Nephron (organoid): Measurements from ENCODE around the gene MCL1.
"Not testable (repeated sequence)": the region's sequence is repeated elsewhere in the genome, so short reads cannot be mapped to it uniquely, and the experiment has no call there.

Experiments used
- H3K27ac Mint-ChIP-seq, 3 experiments: 2 replicates each; pipeline ENCODE4 v1.8.0; 2020; ENCODE audit warnings: mixed read lengths in 3 of 3, mild to moderate bottlenecking in 2 of 3, moderate library complexity in 1 of 3
- H3K27me3 Mint-ChIP-seq: 2 replicates; pipeline ENCODE4 v1.8.0; 2021; ENCODE audit warnings: low read depth, mild to moderate bottlenecking, moderate library complexity, mixed read lengths
- H3K36me3 Mint-ChIP-seq: 2 replicates; pipeline ENCODE4 v1.8.0; 2020; ENCODE audit warnings: low read depth, mixed read lengths
- H3K4me1 Mint-ChIP-seq: 2 replicates; pipeline ENCODE4 v1.8.0; 2020; ENCODE audit warnings: mixed read lengths
- H3K4me3 Mint-ChIP-seq, 3 experiments: 2 replicates each; pipeline ENCODE4 v1.8.0; 2020; ENCODE audit warnings: mild to moderate bottlenecking in 3 of 3, mixed read lengths in 3 of 3, moderate library complexity in 2 of 3
- H3K9me3 Mint-ChIP-seq: 2 replicates; pipeline ENCODE4 v1.8.0; 2020; ENCODE audit warnings: mixed read lengths
- TF ChIP-seq, protein P1 (sequence below), 3 experiments: fragments of 200-600 bp; sonication (generic); IDR thresholded peaks; one replicate each; pipeline ENCODE4 v1.5.0; 2021; ENCODE audit warnings: antibody characterized with exemption in 3 of 3; ENCODE audit not compliant: unreplicated experiment in 3 of 3

MCL1 gene

GRCh38 chr1:150572918-150573647 is 6.3 kb downstream of the MCL1 start:
- Mint-ChIP-seq H3K9me3 (no peaks in the 10 kb centered on the region), H3K4me1 (peaks cover 58% of the 10 kb centered on the region), H3K27ac (no peak overlapping the region), H3K27me3 (no peaks in the 10 kb centered on the region), H3K36me3 (peaks cover 71% of the 10 kb centered on the region), H3K4me3 (no peak overlapping the region)
- TF ChIP-seq, protein P1, sequence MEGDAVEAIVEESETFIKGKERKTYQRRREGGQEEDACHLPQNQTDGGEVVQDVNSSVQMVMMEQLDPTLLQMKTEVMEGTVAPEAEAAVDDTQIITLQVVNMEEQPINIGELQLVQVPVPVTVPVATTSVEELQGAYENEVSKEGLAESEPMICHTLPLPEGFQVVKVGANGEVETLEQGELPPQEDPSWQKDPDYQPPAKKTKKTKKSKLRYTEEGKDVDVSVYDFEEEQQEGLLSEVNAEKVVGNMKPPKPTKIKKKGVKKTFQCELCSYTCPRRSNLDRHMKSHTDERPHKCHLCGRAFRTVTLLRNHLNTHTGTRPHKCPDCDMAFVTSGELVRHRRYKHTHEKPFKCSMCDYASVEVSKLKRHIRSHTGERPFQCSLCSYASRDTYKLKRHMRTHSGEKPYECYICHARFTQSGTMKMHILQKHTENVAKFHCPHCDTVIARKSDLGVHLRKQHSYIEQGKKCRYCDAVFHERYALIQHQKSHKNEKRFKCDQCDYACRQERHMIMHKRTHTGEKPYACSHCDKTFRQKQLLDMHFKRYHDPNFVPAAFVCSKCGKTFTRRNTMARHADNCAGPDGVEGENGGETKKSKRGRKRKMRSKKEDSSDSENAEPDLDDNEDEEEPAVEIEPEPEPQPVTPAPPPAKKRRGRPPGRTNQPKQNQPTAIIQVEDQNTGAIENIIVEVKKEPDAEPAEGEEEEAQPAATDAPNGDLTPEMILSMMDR (IDR thresholded peaks at IDR 0.05; ENCODE audit: unreplicated experiment in 3 of 3), result no peak

DNA sequence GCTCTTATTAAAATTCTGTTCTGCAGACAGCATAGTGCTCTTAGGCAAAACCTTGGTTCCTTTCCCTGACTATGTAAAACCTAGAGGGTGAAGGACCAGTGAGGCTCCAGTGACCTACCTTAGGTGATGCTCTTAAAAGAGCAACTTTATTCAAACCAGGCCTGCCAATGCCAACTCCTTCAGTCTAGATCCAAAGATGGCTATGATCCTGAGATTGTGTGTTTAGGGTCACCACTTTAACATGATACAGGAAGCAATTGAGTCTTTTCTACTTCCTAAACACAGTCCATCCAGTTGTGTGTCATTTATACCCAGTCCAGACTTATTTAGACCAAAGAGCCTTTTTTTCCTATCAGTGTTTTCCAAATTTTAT is 10.8 kb downstream of the MCL1 start:
- H3K4me3 Mint-ChIP-seq, result peak overlapping the region; percentile 57 to 74 (median 72)
- H3K9me3 Mint-ChIP-seq, result no peaks in the 10 kb centered on the region
- H3K27ac Mint-ChIP-seq, result peak overlapping the region; percentile 97 to 98 (median 98)
- H3K27me3 Mint-ChIP-seq, result no peaks in the 10 kb centered on the region
- TF ChIP-seq, protein P1 (IDR thresholded peaks at IDR 0.05; ENCODE audit: unreplicated experiment in 3 of 3), result no peak
- H3K4me1 Mint-ChIP-seq, result peaks cover 46% of the 10 kb centered on the region
- peaks cover 28% of the 10 kb centered on the region for H3K36me3 Mint-ChIP-seq

DNA sequence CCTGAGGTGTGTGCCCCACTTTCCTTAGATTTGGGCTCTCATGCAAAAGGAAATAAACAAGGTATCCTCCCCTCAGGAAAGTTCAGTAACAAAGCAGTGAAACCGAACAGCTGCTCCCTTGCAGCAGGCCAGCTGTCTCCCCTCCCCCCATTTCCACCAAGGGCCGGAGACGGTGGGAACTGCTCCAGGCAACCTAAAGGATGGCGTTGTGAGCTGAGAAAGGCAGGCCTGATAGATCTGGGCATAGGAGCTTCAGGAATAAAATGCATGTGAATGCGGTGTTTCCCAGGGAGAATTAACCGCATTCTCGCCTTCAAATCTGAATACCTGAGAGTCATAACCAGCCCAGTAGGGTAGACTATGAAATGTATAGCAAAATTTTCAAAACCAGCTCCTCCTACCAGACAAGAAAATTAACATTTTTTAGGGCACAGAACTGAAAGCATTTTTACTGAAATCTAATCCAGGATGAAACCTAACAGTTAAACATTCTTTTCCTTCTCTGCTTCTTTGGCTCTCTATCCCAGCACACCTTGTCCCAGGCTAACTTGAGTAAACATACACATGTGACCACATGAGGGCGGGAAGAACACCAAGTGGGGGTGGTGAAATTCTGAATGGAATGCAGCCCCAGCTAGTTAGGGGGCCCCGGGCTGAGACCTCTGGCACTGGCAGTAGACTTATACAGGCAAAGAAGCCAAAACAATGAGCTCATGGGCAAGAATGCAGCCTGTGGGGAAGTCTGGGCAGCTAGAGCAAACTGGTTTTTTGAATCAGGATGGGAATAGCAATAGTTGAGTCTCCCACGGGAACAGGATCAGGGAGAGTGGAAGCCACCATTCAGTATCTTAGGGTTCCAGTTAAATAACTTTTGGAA is 11.5 kb downstream of the MCL1 start:
- Mint-ChIP-seq H3K27me3 (no peaks in the 10 kb centered on the region), H3K27ac (peak overlapping the region; percentile 97 to 98 (median 98)), H3K4me3 (peak overlapping the region; percentile 57 to 74 (median 72)), H3K36me3 (peaks cover 22% of the 10 kb centered on the region), H3K9me3 (no peaks in the 10 kb centered on the region), H3K4me1 (peaks cover 52% of the 10 kb centered on the region)
- TF ChIP-seq, protein P1 (IDR thresholded peaks at IDR 0.05; ENCODE audit: unreplicated experiment in 3 of 3), result no peak

DNA sequence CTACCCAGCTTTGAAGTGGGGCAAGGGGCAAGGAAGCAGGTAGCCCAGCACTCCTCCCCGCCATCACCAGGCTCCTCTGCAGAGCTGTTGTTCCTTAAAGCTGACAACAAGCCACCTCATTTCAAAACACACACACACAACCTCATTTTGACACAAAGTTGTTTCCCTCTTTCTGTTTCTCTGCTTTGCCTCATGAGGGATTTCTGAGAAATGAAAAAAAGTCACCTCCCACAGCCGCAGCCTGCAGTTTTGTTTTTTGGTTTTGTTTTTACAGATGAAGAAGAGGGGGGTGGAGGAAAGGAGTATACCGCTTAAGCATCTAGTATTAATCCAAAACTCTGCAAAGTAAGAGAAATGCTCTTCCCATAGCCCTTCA is 12.1 kb downstream of the MCL1 start:
- peaks cover 58% of the 10 kb centered on the region for H3K4me1 Mint-ChIP-seq
- peak overlapping the region; percentile 57 to 74 (median 72) for H3K4me3 Mint-ChIP-seq
- H3K27ac Mint-ChIP-seq, result peak overlapping the region; percentile 97 to 98 (median 98)
- TF ChIP-seq, protein P1 (IDR thresholded peaks at IDR 0.05; ENCODE audit: unreplicated experiment in 3 of 3), result no peak
- H3K9me3 Mint-ChIP-seq, result no peaks in the 10 kb centered on the region
- H3K36me3 Mint-ChIP-seq, result peaks cover 16% of the 10 kb centered on the region
- no peaks in the 10 kb centered on the region for H3K27me3 Mint-ChIP-seq

DNA sequence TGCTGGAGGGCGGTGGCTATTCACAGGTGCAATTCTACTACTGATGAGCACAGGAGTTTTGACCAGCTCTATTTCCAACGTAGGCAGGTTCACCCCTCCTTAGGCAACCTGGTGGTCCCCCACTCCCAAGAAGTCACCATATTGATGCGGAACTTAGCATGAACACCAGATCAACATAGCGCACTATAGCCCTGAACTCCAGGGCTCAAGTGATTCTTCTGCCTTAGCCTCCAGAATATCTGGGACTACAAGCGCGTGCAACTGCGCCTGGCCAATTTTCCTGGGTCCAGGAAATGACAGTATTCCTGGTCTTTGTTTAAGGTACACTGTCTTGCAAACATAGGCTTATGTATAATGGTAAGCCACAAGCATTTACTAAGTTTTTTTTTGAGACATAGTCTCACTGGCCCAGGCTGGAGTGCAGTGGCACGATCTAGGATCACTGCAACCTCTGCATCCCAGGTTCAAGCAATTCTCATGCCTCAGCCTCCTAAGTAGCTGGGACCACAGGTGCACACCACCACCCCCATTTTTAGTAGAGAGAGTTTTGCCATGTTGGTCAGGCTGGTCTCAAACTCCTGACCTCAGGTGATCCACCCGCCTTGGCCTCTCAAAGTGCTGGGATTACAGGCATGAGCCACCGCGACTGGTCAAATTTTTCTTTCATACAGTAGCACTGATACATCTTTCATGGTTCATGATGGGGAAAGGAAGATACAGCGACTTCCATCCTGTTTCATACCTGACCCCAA is 12.6 kb downstream of the MCL1 start:
- Mint-ChIP-seq H3K4me1 (peaks cover 62% of the 10 kb centered on the region), H3K4me3 (peak overlapping the region; percentile 57 to 74 (median 72)), H3K36me3 (peaks cover 15% of the 10 kb centered on the region), H3K27me3 (no peaks in the 10 kb centered on the region), H3K9me3 (no peaks in the 10 kb centered on the region), H3K27ac (peak overlapping the region; percentile 97 to 98 (median 98))
- TF ChIP-seq, protein P1 (IDR thresholded peaks at IDR 0.05; ENCODE audit: unreplicated experiment in 3 of 3), result no peak

DNA sequence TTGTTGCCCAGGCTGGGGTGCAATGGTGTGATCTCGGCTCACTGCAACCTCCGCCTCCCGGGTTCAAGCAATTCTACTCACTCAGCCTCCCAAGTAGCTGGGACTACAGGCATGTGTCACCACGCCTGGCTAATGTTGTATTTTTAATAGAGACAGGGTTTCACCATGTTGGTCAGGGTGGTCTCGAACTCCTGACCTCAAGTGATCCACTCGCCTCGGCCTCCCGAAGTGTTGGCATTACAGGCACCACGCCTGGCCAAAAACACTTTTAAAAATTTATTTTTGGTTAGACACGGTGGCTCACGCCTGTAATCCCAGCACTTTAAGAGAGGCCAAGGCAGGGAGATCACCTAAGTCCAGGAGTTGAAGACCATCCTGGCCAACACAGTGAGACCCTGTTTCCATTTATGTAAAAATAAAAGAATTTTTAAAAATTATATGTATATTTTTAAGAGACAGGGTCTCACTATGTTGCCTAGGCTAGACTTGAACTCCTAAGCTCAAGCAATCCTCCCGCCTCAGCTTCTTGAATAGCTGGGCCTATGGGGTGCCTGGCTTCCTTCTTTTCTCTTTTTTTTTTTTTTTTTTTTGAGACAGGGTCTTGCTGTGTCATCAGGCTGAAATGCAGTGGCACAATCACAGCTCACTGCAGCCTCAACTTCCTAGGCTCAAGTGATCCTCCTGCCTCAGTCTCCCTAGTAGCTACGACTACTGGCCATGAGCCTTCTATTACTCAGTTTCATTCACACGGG is 14.0 kb downstream of the MCL1 start:
- Mint-ChIP-seq H3K4me1 (peaks cover 76% of the 10 kb centered on the region), H3K4me3 (peak overlapping the region in 2 of 3 experiments; percentile 16 to 17), H3K27ac (peak overlapping the region; percentile 87 to 100 (median 98))
- not testable (repeated sequence) for H3K27me3 Mint-ChIP-seq, H3K36me3 Mint-ChIP-seq, H3K9me3 Mint-ChIP-seq
